22Rv1 (cell line): Measurements from ENCODE around the gene RAB17.

Source experiments
- CTCF ChIP-seq: fragments of 450-650 bp; IDR thresholded peaks from 2 replicates; pipeline ENCODE4 v1.5.1; 2017; ENCODE audit warnings: mild to moderate bottlenecking
- ZFX ChIP-seq: fragments of 450-650 bp; IDR thresholded peaks from 2 replicates; pipeline ENCODE4 v1.6.1; 2017; ENCODE audit warnings: antibody characterized with exemption, borderline replicate concordance

GRCh38 chr2:237575869-237576862, 14.4 kb downstream of the RAB17 start:
- no peak for TF ChIP-seq CTCF
- no peak for TF ChIP-seq ZFX
